ENCODE results near the gene SLIT3.

SLIT3 gene

DNA sequence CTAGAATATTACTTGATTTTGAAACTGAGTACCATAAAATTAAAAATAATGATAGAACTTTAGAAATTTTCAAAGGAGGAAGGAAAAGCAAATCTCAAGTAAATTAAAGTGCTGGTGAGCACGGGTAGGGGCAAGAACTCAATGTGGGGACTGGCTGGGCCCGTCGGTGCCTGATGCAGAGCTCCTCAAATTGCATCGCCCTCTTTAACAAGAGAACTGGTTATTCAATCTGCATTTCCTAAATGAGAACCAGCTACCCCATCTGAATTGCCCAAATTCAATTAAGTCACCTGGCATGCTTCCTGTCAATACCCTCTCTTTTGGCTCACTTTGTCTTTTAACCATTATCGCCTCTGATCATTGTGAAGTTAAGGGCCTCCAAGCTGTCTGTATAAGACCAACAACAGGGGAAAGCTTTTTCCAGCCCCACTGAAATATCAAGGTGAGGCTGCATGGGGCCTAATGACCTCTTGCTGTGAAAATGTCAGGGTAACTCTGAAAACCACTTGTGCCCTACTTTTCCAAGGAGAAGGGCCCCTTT, 316.7 kb downstream of the SLIT3 start:
- no peak for DNase-seq

DNA sequence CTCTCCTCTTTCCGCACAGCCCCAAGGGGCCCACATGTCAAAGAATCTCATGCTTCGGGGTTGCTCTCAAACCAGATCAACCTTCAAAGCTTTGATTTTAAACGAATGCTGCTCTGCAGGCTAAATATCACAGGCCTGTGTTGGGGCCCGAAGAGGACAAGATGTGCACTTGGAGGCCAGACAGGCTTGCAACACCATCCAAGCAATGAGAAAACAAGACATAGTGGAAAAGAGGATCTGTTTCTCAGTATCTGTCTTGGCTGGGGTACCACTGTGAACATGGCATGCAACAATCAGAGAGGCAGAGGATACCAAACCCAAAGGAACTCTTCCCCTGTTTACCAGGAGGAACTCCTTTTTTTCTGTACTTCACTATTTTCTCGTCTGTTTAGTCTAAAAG, 321.8 kb downstream of the SLIT3 start:
- DNase-seq = no peak

DNA sequence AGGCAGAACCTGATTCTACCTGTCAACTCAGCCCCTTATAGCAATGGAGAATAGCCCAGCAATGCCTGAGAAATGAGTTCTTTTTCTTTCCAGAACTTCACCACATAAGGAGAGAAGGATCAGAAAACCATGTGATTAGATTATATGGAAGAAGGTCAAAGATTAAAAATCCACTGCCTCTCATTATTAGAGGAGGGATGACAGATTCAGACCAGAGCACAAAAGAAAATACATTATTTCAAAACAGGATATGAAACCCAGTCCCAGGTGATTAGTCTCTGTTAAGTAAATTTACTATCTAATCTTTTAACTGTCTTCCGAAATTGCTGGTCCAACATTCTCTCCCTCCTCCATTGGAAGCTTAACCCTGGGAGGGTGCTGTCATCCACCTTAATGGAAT, 322.4 kb downstream of the SLIT3 start:
- DNase-seq = no peak

DNA sequence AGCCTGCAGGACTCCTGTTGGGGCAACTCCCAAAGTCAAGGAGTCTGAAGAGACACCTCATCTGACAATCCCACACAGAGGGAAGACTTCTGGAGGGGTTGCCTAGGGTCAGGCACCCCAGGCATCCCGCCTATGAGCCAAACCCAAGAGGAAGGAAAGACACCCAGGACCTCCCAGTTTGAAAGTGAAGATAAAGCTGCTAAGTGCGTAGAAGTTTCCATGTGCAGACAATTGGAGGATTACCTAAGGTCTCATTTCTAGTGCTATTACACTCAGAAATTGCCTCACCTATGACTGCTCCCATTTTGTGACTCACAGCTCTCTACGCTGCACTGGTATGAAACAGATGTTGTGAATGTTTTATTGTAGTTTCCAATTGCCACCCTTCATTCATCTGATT, 322.9 kb downstream of the SLIT3 start:
- no peak for DNase-seq

DNA sequence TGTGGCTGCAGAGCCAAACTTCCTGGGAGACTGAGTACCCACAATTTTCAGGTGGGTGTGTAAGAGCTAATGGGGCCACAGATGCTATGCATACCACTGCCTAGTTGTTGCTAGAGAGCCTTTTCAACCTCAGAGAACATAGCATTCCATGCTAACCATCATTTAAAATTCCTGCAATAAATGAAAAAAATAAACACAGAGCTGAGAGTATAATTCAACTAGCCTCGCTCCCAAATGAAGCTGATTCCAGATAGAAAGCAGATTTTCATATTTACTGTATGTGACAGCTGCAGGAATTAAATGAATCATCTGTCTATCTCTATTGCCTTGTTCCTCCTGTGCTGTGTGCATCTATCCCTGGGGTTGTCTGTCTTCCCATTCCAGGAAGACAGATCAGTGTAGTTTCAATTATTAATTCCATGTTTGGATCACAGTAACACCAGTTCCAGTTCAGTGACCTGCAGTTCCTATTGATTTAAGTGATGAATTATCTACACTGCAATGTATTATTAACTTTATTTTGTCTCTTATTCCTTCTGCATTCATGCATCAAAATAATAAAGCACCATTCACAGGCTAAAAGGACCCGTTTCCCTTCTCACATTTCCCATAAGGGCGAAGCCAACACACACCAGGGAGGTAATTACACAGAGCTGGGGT, 324.5 kb downstream of the SLIT3 start:
- DNase-seq = no peak

DNA sequence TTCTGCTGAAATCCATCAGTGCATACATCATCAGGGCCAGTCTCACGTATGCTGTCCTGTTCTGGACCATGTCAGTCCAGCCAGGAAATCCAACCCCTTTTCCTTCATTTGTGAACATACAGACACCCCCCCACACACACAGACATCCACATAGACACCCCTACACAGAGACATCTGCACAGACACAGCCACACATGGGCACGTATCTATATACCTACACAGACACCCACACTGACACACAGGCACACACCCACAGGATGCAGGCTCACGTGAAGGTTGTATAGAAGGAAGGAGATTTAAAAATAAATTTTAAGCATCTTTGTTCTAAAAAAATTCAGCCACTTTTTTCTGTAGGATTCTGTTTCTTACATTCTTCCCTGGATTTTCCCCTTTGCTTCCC, 325.6 kb downstream of the SLIT3 start:
- no peak for DNase-seq

DNA sequence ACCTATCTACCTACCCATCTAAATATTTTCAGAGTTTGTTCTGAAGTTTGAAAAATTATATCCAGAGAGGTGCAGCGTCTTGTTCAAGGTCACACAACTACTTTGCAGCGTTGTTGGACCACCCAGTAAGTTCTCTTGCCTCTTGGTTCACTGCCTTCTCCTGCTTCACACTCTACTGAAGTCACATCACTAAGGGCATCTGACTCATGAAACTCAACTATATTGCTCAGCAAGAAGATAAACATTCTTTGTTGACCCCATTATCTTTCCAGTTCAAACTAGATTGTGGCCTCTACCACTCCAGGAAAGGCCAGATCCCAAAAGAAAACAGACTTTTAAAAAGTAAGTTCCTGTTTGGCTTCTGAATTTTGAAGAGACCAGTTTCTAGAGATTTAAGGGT, 326.9 kb downstream of the SLIT3 start:
- DNase-seq = no peak

DNA sequence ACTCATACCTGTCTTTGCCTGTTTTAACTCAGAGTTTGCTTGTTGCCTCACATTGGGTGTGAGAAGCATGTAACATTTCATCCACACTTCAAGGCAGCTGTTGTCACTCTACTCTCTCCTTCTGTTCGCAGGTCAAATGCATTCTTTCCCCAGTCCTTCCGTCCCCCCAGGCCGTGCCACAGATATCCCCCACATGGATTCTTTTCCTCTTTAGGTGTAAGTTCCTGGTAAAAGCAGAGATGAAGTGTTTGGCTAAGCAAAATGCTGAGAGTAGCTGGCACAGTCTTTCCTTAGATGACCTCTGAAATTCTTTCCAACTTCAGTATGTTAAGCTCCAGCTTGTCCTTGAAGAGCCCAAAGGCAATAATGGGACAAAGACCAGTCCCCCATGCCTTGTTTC, 328.2 kb downstream of the SLIT3 start:
- DNase-seq = no peak

DNA sequence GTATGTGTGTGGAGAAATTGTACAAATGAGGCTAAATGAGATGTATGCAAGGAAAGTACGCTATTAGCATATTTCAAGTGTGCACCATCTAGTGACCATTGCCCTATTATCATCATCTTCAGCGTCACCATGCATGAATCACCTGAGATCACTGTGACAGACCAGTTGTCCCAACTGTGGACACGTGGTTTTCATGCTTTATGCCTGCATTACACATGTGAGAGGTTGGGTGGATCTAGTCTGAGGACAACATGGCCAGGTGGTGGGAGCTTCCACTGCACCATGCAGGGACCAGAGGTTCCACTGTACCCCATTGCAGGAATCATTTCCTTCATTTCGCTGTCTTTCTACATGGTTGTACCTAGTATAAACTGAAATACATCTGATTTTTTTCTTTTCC, 329.8 kb downstream of the SLIT3 start:
- DNase-seq = no peak

DNA sequence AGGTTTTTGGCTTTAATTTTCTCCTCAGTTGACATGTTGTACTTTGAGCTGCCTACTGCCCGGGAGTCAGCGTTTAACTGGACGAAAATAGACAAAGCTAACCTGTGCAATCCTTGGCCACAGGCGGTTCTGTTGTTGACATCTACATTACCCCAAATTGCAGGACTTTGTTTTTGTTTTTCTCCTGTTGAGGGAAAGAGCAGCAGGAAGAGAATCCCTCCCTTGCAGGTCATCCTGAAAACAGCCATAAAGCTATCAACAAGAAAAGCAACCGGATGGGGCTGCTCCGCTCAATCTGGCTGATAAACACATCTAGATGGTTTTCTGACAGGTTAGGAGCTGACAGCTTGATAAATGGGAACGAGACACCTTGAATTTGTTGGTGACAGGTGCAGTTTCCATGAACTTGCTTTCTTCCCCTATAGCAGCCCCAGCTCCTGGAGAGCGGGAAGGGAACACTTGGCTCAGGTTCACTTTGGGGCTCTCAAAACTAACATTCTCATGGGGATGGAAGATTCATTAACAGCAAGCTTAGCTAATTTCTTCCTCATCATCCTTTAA, 331.5 kb downstream of the SLIT3 start:
- no peak for DNase-seq

DNA sequence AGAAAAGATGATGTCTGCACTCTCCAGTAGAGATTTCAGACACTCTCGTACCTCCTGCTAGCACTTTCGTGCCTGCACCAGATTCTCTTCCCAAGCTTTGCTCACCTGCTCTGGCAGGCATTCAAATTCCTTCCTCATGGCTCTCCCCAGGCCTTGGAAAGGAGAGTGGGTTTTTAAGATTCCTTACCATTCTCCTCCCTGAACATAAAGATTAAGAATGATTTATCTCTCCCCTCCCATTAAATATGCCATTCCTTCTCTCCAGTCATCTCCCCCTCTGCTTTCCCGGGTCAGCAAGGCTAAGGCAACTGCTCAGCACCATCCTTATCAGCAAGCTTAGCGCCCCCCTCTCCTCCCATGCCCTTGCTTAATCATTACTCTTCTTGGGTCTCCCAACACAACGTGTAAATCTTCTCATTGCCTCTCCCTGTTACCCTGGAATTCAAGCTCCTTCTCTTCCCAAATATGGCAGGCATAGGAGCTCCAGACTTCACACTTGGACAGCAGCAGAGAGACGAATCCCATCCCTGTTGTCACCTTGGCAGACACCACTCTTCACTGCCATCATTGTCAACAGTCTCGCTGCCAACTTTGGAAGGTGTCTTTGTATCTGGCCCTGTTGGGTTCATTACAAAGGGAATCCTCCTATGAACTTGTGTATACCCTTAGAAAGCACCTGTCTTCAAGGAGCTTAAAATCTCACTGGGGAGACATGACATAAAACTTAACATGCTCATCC, 332.9 kb downstream of the SLIT3 start:
- DNase-seq = no peak

DNA sequence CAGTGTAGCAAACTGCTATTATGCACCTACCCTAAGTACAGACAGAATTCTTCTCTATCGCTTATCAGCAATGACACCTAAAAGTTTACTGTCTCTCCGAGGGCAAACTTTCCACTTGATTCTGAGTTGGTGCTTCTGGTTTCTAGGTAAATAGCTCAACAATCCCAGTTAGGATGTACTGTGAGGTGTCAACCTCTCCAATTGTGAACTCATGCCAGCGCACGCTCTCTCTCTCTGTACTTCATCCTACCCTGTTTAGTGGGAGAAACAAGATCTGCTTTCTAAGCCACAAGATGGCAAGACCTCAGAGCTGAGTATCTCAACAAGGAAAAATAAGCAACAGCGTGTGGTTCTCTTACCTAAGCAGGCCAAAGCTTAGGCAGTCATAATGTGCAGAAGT, 335.3 kb downstream of the SLIT3 start:
- no peak for DNase-seq

DNA sequence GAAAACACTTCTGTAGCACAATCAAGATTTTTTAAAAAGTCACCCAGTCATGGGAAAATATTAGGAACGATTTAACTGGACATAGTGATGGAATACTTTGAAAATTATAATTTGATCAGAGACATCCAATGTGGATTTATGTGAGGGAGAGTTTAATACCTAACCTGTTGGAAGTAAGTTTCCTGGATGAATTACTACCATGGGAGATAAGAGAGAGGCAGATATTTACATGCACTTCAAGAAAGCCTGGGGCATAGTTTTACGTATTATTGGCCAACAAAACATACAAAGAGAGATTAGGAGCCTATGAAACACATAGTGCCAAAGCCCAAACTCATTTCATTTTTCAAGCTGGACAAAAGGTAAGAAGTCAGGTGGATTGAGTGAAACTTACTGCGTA, 336.8 kb downstream of the SLIT3 start:
- no peak for DNase-seq

DNA sequence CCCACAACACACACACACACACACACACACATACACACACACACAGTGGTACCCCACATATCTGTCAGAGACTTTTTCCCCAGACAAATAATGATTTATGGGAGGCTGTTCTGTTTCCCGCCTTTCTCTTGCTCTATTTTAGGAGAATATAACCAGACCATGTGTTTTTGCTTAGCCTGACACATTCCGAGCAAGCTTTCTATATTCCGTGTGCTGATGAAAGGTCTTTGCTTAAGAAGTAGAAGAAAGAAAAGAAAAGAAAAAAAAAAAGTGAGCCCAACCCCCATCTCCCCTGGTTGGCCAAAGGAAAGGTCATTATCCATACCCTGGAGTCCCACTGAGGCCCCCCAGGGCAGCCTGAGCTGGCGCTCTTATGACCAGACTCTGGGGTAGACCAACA, 338.6 kb downstream of the SLIT3 start:
- no peak for DNase-seq

DNA sequence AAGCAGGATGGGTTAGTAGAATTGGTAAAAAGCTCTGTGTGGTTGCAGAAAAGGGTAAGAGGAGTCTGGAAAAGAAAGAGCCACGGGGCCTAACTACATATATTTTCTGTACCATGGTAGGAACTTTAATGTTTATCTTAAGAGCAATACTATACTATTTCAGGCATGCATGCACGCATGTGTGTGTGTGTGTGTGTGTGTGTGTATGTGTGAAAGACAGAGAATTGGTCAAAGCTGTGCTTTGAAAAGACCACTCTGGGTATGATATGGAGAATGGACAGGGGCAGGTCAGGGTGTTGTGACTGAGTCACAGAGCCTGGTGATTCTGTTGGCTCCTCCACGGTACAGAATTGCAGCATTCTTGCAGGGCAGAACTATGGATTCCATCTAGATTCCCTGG, 339.3 kb downstream of the SLIT3 start:
- DNase-seq = no peak

DNA sequence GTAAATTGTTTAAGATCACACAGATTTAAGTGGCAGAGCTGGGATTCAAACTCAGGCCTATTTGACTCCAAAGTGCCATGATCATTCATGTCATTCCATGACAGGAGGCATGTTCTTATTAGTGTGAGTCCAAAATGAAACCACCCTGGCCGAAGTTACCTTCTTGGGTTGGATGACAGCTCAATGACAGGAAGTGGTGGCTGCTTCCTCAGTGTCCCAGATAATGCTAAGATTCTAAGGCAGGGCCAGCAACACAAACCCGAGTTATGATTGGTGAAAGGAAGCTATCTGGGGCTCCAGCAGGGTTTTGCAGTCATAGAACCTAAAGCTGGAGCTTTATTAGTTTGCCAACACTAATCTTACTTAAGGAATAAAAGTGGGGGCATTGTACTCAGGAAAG, 340.4 kb downstream of the SLIT3 start:
- no peak for DNase-seq

DNA sequence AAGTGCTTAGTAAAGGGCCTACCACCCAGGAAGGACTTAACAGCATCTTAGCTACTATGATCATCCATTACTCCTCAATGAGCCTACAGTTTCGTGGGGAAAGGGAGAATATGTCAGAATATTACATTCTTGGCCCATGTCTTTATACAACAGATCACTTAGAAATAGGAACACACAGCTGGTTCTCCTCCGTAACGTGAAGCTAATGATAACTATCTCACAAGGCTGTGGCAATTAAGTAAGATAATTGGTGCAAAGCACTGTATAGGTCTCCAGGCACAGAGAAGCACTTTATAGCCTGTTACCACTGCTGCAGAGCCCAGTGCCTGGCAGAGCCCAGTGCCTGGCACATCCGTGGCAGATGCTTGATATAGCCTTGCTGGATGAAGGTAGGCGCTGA, 347.6 kb downstream of the SLIT3 start:
- no peak for DNase-seq

DNA sequence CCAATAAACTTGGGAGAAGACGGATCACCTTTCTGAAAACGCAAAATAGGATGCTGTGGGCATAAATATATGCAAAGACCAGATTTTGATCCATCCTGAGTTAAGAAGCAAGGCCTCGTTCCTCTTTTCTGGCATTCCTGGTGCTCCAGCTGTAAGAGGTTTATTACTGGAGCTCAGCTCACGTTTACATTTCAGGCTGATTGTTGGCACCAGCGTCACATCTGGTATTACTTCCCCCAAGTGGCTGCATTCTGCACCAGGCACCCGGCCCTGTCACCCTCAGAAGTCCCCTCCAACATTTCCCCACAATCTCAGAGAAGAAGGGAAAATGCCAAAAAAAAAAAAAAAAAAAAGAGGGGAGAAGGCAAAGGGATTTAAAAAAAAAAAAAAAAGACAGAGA, 348.7 kb downstream of the SLIT3 start:
- no peak for DNase-seq

DNA sequence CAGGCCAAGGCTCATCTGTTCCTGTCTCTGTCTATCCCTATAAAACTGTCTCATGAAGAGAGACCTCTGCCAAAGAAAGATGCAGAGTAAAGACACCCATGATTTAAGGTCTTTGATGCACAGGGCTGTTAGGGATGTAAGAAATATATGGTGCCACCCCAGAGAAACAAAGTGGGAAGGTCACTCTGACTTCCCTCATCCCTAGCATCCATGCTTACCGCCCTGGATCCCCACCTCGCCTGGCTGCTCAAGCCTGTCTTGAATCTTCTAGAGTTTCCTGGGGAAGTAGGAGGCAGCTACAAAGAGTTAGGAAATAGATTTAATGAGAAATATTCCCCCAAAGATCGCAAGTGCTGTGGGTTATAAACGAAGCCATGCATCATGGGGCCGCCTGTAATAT, 349.2 kb downstream of the SLIT3 start:
- DNase-seq = no peak

DNA sequence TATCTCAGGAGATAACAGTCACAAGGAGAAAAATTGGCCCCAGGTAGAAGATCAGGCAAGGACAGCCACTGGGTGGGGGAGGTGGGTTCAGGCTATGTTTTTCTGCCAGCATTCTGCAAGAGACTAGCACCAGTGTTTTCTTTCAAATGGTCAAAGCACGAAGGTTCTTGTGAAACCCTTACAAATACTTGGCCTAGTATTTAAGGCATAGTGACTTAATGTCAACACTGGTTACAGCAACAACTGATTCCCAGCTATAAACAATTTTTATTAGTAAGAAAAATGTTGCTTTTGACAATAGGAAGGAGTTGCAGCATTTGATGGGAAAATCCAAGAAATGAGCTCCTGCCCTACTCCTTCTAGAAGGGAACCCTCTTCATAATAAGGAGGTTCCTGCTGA, 349.6 kb downstream of the SLIT3 start:
- DNase-seq = no peak

DNA sequence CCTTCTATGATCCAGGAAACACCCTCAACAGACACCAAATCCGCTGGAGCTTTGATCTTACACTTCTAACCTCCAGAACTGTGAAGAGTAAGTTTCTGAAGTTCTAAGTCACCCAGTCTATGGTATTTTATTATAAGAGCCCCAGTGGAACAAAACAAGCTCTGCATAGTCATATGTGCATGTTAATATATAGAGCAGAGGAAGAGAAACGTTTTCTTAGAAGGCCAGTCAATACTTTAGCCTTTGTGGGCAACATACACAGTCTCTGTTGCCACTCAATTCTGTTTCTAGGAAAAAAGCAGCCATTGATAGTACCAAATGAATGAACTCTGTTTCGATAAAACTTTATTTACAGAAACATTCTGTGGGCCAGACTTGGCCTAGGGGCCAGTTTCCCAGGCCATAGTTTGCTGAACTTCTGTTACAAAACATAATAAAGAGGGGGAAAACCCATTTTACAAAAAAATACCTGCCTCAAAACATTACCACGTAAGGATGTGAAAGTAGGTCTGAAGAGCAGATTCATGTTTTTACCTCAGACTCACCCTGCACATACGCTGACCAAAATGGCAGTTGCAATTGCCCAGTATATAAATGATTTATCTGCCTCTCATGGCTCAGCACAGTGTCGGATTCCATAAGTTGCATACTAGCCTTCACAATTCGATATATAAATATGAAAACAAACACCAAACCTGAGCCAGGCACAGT, 350.5 kb downstream of the SLIT3 start:
- no peak for DNase-seq

DNA sequence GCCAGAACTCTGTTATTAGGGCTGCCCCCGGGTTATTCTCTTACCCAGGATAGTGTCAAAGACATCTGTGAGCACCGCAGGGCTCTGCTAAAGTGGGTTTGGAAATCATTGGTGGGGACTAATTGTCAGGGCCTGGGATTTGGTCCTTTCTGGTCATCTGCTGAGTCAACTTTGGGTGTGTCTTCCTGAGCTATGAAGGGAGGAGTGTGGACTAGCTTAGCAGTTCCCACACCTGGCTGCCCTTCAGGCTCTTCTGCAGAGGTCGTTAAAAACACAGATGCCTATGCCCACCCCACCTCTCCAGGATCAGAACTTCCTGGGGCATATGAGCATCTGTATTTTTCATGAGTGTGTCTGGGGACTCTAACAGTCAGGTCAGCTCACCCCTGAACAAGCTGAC, 352.2 kb downstream of the SLIT3 start:
- DNase-seq = no peak

DNA sequence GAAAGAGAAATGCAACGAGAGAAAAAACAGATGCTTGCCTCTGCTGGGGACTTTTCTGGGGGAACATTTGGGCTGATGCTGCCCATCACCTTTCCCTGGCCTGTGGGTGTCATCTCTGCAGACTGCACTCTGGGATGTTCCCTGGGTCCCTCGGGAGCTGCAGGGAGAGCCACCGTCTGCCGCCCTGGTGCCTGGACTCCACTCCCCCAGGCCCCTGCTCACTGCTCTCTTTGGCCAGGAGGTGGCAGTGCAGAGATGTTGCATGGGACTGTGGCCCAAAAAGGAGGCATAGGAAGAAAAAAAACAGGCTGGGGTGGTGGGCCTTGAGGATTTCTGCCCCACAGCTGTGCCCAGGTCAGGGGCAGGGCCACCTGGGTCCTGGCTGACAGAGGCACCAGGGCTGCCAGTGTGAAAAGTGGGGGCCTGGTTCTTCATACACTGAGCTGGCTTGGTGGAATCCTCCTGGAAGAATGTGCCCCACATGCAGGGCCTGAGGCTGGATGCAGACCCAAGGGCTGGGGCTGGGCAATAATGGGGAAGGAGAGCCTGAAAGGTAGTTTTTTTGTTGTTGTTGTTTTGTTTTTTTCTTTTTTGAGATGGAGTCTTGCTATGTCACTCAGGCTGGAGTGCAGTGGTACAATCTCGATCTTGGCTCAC, 353.6 kb downstream of the SLIT3 start:
- DNase-seq = no peak

Data from activated CD8-positive, alpha-beta memory T cell treated with anti-CD3 and anti-CD28 coated beads, Interleukin-2, amount 50 U/mL, for 4 hours (primary cell).